Neural progenitor cell (in vitro differentiated cells): ENCODE measurements around the gene HCRTR2.

ENCODE experiments used
- EZH2 ChIP-seq: fragments of 200-600 bp; sonication (generic); IDR thresholded peaks from 2 replicates; pipeline ENCODE4 v1.6.1; 2017; ENCODE audit warnings: antibody characterized with exemption, mild to moderate bottlenecking, moderate library complexity
- EZH2phosphoT487 ChIP-seq: fragments of 200-600 bp; sonication (generic); IDR thresholded peaks from 2 replicates; pipeline ENCODE4 v1.6.1; 2017; ENCODE audit warnings: antibody characterized with exemption
- TF ChIP-seq, protein P1 (sequence below): fragments of 200-600 bp; sonication (generic); IDR thresholded peaks from 2 replicates; pipeline ENCODE4 v1.5.1; 2017; ENCODE audit warnings: antibody characterized with exemption, mild to moderate bottlenecking

DNA sequence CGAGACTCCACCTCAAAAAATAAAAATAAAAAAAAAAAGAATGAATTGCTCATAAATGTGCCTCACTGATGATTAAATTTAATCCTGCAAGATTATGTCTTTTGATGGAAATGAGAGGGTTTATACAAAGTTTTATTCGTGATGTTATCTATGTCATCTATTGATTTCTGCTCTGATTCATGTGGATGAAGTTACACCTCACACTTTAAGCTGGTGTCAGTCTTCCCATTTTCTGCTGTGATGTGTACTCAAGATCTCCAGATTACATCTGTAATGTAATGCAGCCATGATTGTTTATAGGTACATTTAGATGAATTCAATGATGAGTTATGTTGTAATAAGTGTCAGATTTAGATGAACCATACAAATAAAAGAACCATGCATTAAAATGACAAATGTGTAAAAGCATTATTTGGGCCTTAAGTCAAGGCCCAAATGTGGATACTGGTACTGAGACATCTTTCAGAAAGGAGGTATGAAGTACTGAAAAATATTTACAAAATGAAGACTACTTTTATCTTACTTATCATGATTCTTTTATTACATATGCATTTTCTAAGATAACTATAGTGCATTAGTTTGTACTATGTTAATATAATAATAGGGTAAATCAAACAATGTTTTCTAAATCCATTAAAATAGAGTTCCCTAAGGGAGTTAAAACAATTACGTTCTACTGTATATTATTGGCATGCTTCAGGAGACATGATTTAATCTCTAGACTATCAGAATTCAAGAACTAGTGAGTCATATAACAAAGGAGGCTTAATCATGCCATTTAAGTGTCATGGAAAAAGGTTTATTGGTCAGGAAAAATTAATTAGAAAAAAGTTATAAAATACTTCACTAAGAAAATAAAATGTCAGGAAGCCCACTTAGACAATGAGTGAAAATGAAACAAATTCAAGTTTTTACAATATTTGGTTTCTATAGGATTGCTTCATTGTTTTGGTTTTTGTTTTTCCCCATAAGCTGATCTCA is 34.5 kb downstream of the HCRTR2 start:
- TF ChIP-seq, protein P1, sequence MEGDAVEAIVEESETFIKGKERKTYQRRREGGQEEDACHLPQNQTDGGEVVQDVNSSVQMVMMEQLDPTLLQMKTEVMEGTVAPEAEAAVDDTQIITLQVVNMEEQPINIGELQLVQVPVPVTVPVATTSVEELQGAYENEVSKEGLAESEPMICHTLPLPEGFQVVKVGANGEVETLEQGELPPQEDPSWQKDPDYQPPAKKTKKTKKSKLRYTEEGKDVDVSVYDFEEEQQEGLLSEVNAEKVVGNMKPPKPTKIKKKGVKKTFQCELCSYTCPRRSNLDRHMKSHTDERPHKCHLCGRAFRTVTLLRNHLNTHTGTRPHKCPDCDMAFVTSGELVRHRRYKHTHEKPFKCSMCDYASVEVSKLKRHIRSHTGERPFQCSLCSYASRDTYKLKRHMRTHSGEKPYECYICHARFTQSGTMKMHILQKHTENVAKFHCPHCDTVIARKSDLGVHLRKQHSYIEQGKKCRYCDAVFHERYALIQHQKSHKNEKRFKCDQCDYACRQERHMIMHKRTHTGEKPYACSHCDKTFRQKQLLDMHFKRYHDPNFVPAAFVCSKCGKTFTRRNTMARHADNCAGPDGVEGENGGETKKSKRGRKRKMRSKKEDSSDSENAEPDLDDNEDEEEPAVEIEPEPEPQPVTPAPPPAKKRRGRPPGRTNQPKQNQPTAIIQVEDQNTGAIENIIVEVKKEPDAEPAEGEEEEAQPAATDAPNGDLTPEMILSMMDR = no peak
- TF ChIP-seq EZH2phosphoT487 = no peak
- TF ChIP-seq EZH2 = no peak
